ENCODE measurements around the gene DRAXIN.

Gene DRAXIN

GRCh38 chr1:11740258-11741192, 49.0 kb downstream of the DRAXIN start:
- DNase-seq: no peak

- DNase-seq: no peak
Measured at GRCh38 chr1:11741482-11741881, 50.0 kb downstream of the DRAXIN start.

- no peak for DNase-seq
Measured at GRCh38 chr1:11741919-11742558, 50.5 kb downstream of the DRAXIN start.

- no peak for DNase-seq
Measured at GRCh38 chr1:11744287-11744686, 52.8 kb downstream of the DRAXIN start.

GRCh38 chr1:11746092-11746491, 54.6 kb downstream of the DRAXIN start:
- no peak for DNase-seq

GRCh38 chr1:11746795-11747487, 55.4 kb downstream of the DRAXIN start:
- no peak for DNase-seq

GRCh38 chr1:11748294-11749202, 57.0 kb downstream of the DRAXIN start:
- no peak for DNase-seq

- DNase-seq: peak; percentile 86
Measured at GRCh38 chr1:11749203-11749689, 57.7 kb downstream of the DRAXIN start.

GRCh38 chr1:11749996-11750395, 58.5 kb downstream of the DRAXIN start:
- DNase-seq: no peak

GRCh38 chr1:11751087-11751486, 59.6 kb downstream of the DRAXIN start:
- DNase-seq: no peak

- DNase-seq: no peak
Measured at GRCh38 chr1:11752359-11753088, 61.0 kb downstream of the DRAXIN start.

GRCh38 chr1:11753555-11754208, 62.2 kb downstream of the DRAXIN start:
- no peak for DNase-seq

GRCh38 chr1:11757047-11757446, 65.5 kb downstream of the DRAXIN start:
- DNase-seq: no peak

GRCh38 chr1:11759791-11760190, 68.3 kb downstream of the DRAXIN start:
- DNase-seq: no peak

- DNase-seq: no peak
Measured at GRCh38 chr1:11761285-11761684, 69.8 kb downstream of the DRAXIN start.

- no peak for DNase-seq
Measured at GRCh38 chr1:11761988-11762406, 70.5 kb downstream of the DRAXIN start, which contains the start of gene C1orf167. TSS of gene C1orf167 (plus strand) at chr1:11762193. CDS start at chr1:11764401, 2,208 bp downstream.

GRCh38 chr1:11764115-11764514, 72.6 kb downstream of the DRAXIN start:
- DNase-seq: no peak

- no peak for DNase-seq
Measured at GRCh38 chr1:11764519-11764918, 73.0 kb downstream of the DRAXIN start.

GRCh38 chr1:11765661-11766428, 74.3 kb downstream of the DRAXIN start:
- no peak for DNase-seq

GRCh38 chr1:11766429-11766776, 74.9 kb downstream of the DRAXIN start:
- no peak for DNase-seq

Data from 8988T (cell line).